ENCODE data around the gene ALG5.

DNA sequence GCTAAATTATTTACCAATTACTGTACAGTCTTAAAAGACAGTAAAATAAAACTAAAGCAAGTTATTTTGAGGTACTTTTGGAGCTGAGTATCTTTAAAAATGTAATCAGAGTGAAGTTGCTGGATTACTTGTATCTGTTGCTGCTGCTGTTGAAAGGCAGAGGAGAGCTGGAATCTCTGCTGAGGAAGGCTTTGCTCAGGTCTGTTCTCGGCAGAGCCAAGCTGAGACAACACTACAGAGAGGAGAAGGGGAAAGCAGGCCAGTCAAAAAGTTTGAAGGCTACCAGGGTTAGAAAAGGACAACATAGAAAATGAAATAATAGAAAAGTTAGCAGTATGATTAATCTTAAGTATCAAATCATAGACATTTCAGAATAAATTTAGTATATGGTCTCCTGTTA lies 11.3 kb upstream of the ALG5 start:
- TF ChIP-seq POLR2A (IDR thresholded peaks at IDR 0.05; ENCODE audit: borderline replicate concordance, extremely low read depth, insufficient read depth, insufficient read length) = no peak
- TF ChIP-seq, protein P1, sequence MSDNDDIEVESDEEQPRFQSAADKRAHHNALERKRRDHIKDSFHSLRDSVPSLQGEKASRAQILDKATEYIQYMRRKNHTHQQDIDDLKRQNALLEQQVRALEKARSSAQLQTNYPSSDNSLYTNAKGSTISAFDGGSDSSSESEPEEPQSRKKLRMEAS (IDR thresholded peaks at IDR 0.05) = no peak
- TF ChIP-seq, protein P2, sequence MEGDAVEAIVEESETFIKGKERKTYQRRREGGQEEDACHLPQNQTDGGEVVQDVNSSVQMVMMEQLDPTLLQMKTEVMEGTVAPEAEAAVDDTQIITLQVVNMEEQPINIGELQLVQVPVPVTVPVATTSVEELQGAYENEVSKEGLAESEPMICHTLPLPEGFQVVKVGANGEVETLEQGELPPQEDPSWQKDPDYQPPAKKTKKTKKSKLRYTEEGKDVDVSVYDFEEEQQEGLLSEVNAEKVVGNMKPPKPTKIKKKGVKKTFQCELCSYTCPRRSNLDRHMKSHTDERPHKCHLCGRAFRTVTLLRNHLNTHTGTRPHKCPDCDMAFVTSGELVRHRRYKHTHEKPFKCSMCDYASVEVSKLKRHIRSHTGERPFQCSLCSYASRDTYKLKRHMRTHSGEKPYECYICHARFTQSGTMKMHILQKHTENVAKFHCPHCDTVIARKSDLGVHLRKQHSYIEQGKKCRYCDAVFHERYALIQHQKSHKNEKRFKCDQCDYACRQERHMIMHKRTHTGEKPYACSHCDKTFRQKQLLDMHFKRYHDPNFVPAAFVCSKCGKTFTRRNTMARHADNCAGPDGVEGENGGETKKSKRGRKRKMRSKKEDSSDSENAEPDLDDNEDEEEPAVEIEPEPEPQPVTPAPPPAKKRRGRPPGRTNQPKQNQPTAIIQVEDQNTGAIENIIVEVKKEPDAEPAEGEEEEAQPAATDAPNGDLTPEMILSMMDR (IDR thresholded peaks at IDR 0.05 in 2 of 3, conservative IDR thresholded peaks at IDR 0.05 in 1 of 3; ENCODE audit: borderline replicate concordance in 1 of 3, insufficient read depth in 1 of 3, low read depth in 2 of 3, low read length in 2 of 3) = no peak
- no peak for TF ChIP-seq POLR2AphosphoS5 (IDR thresholded peaks at IDR 0.05; ENCODE audit: low read depth, low read length)
- no peak for TF ChIP-seq SP1 (IDR thresholded peaks at IDR 0.05; ENCODE audit: low read depth)
- no peak for TF ChIP-seq SIN3A (IDR thresholded peaks at IDR 0.05; ENCODE audit: low read depth)
- no peak for TF ChIP-seq SRF (IDR thresholded peaks at IDR 0.05; ENCODE audit: low read depth)
- TF ChIP-seq RAD21 (IDR thresholded peaks at IDR 0.05; ENCODE audit: low read depth) = no peak
- no peak for TF ChIP-seq YY1 (IDR thresholded peaks at IDR 0.05; ENCODE audit: extremely low read depth, insufficient replicate concordance, low read depth, low read length)
- TF ChIP-seq EZH2phosphoT487 (IDR thresholded peaks at IDR 0.05; ENCODE audit: borderline replicate concordance) = no peak
- no peak for TF ChIP-seq EZH2 (IDR thresholded peaks at IDR 0.05)
